ENCODE results near the gene PCYT1A.
A peak's percentile ranks its signal among the peaks of the same experiment; 100 is the strongest.

The PCYT1A gene

DNA sequence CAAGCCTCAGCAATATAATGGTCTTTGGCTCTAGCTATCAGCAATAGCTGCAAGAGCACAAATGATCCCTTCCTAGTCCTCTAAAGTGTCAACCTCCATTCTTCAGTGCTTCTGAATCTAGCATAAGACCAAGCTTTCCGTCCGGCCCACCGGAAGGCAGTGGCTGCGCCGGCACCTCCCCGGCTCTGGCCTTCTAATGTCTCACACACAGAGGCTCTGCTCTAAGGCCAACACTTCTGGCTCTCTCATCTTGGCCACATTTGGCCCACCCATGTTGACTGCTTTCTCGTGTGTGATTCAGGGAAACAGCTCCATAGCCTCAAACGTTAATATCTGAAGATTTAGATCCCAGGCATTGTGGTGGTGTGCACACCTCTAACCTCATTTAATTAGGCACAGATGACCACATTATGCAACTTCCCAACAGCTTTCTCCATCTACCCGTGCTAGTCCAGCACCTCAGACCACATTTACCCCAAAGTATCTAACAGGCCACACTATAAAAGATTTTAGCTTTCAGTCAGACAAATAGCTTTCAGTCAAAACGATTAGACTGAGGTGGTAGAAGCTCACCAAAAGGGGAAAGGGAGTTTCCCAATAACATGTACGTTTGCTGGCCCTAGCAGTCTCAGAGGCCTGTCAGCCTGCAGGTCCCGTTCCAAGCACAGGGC lies 51.9 kb downstream of the PCYT1A start:
- DNase-seq: no peak

DNA sequence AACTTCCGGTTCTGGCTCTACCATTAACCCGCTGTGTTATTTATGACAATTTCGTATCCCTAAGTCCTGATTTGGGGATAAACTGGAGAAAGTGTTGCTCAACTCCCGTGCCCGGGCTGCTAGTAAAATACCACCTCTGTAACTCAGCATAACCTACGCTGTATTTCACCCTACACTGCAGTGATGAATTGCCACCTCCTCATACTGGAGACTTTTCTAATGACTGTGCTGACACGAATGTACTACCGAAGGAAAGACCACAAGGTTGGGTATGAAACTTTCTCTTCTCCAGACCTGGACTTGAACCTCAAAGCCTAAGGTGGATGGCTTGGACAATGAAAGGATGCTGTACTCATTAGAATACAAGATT lies 54.7 kb downstream of the PCYT1A start:
- DNase-seq: no peak

DNA sequence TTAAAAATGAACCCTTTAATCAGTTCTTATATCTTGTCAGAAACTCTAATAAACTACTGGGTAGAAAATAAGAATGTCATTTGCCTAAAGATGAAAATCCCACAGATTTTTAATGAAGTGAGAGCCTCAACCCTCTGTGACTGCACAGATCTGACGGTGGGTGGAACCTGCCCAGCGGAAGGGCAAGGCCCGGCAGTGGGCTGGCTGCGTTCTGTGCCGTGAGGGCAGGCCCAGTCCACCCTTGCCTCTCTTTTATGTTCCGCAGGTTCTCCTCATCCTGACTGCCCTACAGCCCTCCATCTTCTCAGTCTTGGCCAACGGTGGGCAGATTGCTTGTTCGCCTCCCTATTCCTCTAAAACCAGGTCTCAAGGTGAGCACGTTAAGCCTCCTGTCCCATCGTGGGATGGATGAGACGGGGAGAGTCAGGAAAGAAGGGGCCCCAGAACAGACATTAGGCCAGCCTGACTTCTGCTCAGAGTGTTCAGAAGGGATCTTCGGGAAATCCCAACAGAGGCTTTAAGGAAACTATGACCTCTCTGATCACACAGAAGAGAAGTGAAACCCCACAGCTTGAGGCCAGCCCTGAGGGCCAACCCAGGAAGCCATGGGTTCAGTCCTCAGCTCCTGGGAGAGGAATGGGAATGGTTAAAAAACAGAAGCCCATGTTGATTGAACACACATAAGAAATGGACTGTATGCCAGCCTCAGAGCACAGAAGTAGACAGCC lies 55.2 kb downstream of the PCYT1A start:
- no peak for DNase-seq

DNA sequence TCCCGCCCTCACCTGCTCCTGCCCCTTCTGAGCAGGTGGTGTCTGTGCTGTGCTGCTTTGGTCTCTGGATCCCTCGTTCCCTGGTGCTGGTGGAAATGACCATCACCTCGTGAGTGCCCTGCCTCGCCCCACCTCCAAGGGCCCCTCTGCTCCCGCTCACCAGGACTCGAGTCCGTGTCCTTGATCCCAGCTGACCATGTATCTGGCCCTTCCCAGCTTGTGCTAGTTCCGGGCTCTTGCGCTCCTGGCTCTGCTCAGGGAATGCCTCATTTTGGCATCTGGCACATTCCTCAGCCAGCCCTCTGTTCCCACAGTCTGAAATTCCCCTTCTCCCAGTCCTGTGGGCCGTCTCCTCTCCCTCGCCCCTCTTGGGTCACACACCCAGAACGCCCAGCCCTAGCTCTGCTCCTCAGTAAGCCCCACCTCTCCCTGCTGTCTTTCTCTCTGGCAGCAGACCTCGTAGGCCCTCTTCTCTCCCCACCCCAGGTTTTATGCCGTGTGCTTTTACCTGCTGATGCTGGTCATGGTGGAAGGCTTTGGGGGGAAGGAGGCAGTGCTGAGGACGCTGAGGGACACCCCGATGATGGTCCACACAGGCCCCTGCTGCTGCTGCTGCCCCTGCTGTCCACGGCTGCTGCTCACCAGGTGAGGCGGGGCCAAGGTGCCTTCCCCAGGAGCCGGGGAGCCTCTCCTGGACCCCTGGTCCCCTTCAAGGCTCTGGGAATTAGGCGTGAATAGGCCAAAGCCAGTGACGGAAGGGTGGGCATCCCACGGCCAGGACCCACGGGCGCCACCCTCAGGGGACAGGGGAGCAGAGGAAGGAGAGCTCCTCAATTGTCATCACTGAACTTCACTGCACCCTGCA lies 59.7 kb downstream of the PCYT1A start:
- DNase-seq: no peak

DNA sequence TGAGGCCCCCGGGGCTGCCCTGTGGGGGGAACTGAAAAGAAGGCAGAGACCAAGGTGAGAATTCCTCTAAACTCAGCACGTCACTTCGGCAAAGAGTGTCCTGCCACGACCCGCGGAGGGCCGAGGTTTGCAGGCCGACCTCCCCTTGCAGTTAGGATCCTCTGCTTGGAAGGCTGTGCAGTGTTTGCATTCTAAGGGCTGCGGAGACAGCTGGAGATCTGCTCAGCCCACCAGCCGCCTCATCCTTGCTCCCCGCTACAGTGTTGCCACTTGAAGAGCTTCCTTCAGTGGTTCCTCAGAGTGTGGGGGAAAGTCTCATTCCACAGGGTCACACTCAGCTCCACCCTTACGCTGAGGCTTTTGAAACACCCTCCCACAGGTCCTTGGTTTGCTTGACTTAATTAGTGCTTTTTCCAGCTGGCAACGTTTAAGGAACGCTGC lies 60.4 kb downstream of the PCYT1A start:
- no peak for DNase-seq

DNA sequence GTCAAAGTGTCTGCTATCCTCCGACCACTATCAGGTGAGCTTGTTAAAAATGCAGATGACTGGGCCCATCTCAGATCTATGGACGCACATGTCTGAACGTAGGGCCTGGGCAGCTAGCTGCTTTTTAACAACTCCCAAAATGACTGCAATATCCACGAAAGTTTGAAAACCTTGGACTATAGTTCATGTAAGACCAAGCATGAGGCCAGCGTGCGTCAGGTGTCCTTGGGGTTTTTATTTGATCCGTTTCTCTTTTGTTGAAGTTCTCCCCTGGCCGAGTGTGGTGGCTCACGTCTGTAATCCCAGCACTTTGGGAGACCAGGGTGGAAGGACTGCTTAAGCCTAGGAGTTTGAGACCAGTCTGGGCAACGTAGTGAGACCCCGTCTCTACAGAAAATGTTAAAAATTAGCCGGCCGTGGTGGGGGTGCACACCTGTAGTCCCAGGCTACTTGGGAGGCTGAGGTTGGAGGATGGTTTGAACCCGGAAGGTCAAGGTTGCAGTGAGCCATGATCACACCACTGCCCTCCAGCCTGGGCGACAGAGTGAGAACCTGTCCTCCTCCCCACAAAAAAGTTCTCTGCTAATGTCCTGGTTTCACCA lies 61.7 kb downstream of the PCYT1A start:
- DNase-seq: no peak

DNA sequence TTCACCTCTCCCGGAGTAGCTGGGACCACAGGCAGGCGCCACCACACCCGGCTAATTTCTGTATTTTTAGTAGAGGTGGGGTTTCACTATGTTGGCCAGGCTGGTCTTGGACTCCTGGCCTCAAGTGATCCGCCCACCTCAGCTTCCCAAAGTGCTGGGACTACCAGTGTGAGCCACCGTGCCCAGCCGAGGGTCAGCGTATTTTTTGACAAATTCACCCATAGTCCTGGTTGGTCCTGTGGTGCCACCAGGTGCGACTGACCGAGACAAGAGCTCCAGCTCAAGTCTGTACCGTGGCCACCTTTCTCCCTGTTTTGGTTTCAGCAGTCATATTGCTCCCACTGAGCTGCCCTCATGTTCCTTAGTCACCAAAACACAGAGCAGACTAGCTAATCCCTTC lies 62.4 kb downstream of the PCYT1A start:
- no peak for DNase-seq

DNA sequence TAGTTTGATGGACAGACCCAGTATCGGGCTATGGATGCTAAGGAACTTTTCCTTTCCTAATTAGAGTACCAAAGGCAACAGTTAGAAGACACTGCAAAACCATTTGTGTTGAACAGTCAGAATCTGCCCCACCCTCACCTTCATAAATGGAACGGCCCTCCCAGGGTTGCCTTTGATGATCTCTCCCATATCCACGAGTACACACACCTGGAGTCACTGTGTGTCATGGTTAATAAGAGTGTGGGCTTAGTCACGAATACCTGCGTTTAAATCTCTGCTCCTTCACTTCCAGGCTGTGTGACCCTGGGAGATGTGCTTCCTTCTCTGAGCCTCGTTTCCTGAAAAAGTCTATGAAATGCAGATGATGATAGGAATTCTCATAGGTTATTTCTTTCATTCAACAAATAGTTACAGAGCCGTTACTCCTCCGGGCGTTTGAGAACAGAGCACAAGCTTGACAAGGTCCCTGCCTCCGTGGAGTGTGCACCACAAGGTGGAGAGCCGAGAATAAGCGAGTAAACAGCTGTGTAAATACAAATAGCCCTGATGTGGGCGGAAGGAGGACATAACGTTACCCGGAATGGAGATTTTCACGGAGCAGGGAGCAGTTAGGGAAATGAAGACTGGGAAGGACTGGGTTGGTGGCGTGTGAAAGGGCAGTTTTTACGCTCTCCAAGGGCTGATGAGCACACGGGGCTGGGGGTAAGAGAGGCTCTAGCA lies 64.5 kb downstream of the PCYT1A start:
- DNase-seq: no peak

DNA sequence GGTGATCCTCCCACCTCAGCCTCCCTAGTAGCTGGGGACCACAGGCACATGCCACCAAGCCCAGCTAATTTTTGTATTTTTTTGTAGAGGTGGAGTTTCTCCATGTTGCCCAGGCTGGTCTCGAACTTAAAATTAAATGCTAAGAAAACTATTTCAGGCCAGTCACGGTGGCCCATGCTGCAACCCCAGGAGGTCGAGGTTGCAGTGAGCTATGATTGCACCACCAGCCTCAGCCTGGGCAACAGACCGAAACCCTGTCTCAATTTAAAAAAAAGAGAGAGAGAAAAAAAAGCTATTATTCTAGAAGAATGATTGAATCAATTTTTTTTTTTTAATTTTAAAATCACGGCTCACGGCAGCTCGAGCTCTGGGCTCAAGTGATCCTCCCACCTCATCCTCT lies 66.5 kb downstream of the PCYT1A start:
- DNase-seq: no peak

DNA sequence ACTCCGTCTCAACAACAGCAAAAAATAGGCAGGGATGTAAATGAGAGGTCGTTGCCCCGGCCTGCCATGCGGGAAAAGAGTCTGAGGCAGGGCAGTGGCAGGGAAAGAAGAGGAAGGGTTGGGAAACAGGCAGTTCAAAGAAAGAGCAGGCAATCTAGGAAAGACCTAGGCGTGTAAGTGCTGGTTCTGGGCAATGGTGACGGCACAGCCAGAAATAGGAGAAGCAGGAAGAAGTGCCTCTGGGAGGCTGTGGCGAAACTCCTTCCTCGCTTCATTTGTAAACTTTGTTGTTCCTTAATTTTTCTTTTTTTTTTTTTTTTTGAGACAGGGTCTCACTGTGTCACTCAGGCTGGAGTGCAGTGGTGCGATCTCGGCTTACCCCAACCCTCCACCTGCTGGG lies 66.9 kb downstream of the PCYT1A start:
- DNase-seq: no peak

DNA sequence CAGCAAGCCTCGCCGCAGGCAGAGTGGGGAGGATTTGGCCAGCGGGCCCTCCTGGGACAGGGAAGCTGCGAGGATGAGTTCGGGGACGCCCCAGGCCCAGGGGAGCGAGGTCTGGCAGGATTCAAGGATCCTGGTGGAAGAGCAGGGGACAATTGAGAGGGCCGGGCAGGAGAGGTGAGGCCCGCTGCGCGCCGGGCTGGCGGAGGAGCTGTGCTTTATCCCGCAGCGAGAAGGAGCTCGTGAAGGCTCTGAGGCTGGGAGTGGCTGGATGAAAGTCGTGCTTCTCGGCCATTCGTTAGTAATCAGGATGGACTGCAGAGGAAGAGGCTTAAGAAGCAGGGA lies 67.6 kb downstream of the PCYT1A start:
- no peak for DNase-seq

DNA sequence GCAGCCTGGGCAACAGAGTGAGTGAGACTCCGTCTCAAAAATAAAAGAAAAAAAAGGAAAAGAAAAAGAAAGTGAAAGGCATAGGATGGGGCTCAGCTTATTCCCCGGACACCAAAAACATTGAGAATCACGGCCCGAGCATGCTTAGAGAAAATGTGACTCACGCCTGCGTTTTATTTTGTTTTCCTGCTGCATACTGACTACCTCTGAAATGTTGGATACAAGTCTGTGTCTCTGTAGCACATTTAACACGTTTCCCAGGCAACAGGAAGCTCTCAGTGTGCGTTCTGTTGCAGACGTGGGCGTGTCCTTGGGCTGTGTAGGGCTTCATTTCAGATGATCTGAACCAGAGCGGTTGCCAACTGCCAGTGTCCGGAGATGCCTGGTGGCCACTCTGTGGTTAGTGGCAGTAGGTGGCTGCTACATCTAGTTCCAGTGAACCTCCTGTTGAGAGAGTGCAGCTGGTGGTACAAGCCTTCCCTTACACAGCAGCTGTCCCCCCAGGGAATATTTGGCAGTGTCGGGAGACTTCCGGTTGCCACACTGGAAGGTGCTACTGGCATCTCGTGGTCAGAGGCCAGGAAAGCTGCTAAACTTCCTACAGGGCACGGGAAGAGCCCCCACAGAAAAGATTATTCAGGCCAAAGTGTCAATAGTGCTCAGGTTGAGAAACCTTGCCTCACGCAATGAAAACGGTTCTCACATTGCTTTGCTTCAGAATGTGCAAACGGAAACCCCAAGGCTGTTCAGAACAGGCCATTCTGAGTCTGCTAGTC lies 68.1 kb downstream of the PCYT1A start:
- peak; percentile 84 for DNase-seq

DNA sequence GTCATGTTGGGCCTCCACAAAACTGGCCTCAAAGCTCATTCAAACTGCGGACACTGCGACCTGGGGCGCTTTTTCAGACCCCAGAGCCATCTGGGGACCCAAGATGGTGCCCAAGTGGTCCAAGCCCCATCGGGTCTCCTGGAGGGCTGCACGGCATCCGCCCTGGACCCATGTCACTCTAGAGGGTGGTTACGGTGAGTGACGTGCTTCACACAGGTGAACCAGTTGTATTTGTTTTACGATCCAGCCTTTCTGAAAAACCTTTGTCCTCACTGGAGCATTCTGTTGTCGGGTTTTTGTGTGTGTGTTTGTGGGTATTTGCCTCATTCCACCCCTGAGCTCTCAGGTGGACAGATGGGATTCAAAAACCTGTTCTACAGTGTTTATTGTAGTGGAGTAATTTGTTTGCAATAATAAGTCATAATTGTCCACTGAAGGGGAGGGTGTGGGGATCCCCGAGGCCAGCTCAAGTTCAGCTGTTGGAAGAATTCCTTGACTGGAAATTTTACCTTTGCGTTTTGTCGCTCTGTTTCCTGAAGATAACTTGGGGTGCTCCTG lies 69.3 kb downstream of the PCYT1A start:
- no peak for DNase-seq

DNA sequence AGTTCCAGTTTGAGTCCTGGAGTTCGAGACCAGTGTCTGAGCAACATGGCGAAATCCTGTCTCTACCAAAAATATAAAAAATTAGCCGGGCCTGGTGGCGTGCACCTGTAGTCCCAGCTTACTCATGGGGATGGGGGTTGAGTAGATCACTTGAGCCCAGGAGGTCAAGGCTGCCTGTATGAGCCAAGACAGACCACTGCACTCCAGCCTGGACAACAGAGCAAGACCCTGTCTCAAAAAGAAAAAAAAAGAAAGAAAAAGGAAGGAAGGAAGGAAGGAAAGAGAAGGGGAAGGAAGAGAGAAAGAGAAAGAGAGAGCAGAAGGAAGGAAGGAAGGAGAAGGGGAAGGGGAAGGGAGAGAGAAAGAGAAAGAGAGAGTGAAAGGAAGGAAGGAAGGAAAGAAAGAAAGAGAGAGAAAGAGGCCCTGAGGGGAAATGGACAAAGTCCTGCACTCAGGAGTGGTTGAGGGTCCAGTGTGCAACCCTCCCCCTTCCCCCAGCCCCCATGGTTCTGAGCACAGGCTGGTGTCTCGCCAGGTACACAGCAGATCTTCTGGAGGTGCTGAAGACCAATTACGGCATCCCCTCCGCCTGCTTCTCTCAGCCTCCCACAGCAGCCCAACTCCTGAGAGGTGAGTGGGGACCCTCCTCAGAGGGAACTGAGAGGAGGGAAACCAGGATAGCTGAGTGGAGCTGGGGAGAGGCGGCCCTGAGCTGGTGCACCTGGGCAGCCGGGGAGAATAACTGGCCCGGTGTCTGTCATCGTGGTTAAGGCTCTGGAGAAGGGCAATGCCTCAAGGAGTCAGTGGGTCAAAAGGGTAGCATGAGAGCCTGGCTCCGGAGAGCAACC lies 70.0 kb downstream of the PCYT1A start:
- DNase-seq: no peak

DNA sequence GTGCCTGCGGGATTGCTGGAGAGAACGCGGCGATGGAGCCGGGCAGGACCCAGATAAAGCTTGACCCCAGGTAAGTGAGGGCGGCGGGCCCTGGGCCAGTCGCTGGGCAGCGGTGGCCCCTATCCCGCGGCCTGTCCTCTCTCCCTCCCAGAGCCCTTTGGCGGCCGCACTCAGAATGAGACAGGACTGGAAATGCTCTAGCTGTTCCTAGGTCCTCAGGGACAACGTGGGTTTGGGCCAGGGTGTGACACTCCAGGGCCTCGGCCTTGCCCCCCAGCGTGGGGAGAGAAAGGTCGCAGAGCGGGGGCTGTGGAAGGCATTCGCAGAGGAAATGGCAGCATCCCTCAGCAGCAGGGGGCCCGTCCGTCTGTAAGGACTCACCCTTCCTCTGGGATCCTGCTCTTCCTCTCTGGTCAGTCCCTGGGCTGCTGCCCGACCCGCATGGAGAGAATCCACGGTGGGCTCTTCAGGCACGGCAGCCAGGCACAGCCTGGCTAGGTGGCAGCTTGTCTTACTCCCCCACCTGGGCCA lies 70.8 kb downstream of the PCYT1A start:
- DNase-seq: no peak

DNA sequence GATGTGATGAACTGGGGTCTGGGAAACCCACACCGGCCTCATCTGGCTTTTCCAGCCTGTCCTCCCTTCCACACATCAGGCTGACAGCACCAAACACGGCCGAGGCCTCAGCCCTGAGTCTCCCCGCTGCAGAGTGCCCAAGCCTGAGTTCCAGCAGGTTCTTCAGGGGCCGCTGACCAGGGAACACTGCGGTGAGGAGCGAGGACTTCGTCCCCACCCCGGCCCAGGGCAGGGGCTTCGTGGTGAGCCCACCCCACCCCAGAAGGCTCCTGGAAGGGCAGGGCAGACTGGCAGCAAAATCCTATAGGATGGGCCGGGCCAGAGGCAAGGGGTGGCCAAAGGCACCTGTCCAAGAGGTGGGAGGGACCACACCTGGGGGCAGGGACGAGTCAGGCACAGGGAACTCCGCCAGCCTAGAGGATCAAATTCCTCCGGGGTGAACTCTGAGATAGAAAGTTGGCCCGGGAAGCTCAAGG lies 71.4 kb downstream of the PCYT1A start, which contains the start of gene SLC51A:
Gene SLC51A (plus strand): TSS at position 446 of the 476 bp plus-strand sequence. CDS start 179 bp downstream, outside the sequence.
- no peak for DNase-seq

DNA sequence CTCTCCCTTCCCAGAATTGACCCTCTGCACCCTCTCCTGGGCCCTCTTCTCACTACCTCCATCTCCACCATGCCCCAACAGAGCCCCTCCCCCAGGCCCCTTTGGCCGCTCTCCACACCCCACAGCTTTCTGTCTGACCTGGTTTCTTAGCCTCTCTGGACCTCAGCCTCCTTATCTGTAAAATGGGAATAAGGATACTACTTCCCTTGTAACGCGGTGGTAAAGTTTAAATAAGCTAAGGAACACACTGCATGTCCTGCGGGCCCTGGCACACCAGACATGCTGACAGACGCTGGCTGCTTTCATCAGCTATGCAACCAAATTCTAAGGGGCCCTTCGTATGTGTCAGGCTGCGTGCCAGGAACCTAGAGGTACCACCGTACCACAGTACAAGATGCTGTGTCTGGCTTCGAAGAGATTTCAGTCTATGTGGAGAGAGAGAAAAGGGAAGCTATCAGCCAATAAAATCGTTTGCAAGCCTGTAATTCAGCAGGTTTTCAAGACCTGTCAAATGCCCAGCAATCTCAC lies 72.0 kb downstream of the PCYT1A start:
- no peak for DNase-seq

DNA sequence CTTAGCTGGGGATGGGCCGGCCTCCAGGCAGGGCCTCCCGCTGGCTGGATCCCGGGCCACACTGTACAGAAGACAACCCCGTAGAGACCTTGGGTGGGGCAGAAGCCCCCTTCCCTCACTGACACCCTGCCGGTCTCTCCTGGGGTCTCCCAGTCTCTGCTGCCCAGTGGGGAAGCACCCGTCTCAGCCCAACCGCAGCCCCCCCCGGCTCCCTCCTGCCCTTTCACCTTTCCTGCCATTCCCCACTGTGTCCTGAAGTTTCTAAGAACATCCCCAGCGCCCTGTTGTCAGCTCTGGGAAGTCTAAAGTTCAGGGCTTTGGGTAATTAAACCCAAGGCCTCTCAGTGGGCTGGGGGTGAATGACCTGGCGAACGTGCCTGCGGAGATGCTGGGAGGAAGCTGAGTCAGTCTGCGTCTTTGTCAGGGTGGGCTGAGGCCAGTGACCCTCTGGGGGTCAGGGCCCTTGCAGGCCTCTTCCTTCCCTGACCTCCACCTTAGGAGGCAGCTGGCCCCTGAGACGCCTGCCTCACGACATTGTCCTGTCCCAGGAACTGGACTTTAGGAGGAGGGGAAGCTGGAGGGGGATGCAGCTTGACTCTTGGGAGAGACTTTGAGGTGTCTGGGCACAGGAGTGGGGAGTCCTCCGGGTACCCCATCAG lies 72.6 kb downstream of the PCYT1A start:
- DNase-seq: no peak

Measured in DMS153 (cell line).